K562 (cell line): ENCODE measurements around the gene FBXO27.

ENCODE experiments used
- DNMT1 ChIP-seq: fragments of 450-650 bp; IDR thresholded peaks from 2 replicates; pipeline ENCODE4 v1.6.1; 2016; ENCODE audit warnings: antibody characterized with exemption, mild to moderate bottlenecking
- MTF1 ChIP-seq: fragments of 250-450 bp; sonication (Bioruptor Pico); IDR thresholded peaks from 2 replicates; pipeline ENCODE4 v1.9.0; 2021; ENCODE audit warnings: moderate library complexity, mild to moderate bottlenecking, inconsistent platforms, borderline replicate concordance
- NR2C2 ChIP-seq, 2 experiments: fragments of 200-800 bp in 1 of 2; sonication (Bioruptor generic) in 1 of 2; sonication (generic) in 1 of 2; formaldehyde crosslinking in 1 of 2; IDR thresholded peaks; 2 replicates each; pipeline versions ENCODE4 v1.6.1 to v1.8.0; 2016 to 2022; ENCODE audit warnings: mild to moderate bottlenecking in 1 of 2, missing compliant biosample characterization in 1 of 2, missing genetic modification characterization in 1 of 2, missing genetic modification reagents in 1 of 2
- RERE ChIP-seq: sonication (generic); formaldehyde crosslinking; IDR thresholded peaks from 2 replicates; pipeline ENCODE4 v1.8.0; 2023; ENCODE audit warnings: missing genetic modification reagents, mild to moderate bottlenecking, borderline replicate concordance
- SIN3A ChIP-seq, 2 experiments: fragments of 150-350 bp in 1 of 2; IDR thresholded peaks; 2 replicates each; pipeline ENCODE4 v1.6.1; 2011 to 2016; ENCODE audit warnings: borderline replicate concordance in 2 of 2, low read depth in 2 of 2, low read length in 2 of 2, mild to moderate bottlenecking in 2 of 2, moderate library complexity in 2 of 2; ENCODE audit not compliant: control insufficient read depth in 1 of 2
- TAF7 ChIP-seq: fragments of 450-650 bp; IDR thresholded peaks from 2 replicates; pipeline ENCODE4 v1.6.1; 2016; ENCODE audit warnings: missing genetic modification characterization, missing compliant biosample characterization
- XRCC4 ChIP-seq: IDR thresholded peaks from one replicate; pipeline ENCODE4 v1.6.1; 2011; ENCODE audit not compliant: insufficient read depth, insufficient read length; ENCODE audit errors: extremely low read depth

GRCh38 chr19:38977445-38978325, 54.7 kb downstream of the FBXO27 start:
- no peak for TF ChIP-seq NR2C2 (CRISPR knock-in tag; IDR thresholded peaks at IDR 0.05)
- TF ChIP-seq NR2C2 (tag; IDR thresholded peaks at IDR 0.05): no peak
- no peak for TF ChIP-seq SIN3A (IDR thresholded peaks at IDR 0.05; ENCODE audit: borderline replicate concordance in 2 of 2, control insufficient read depth in 1 of 2, low read depth in 2 of 2, low read length in 2 of 2)
- no peak for TF ChIP-seq DNMT1
- no peak for TF ChIP-seq XRCC4
- no peak for TF ChIP-seq RERE
- no peak for TF ChIP-seq TAF7 (tag)
- TF ChIP-seq MTF1: no peak
